KMS-11 (cell line): ENCODE results near the gene SCN5A.

ENCODE experiments used
- H2AFZ ChIP-seq: fragments of 200-600 bp; sonication (generic); 2 replicates; pipeline ENCODE4 v1.6.1; 2016; ENCODE audit warnings: antibody characterized with exemption, mixed run types, low read depth
- H3K27ac ChIP-seq: fragments of 200-600 bp; sonication (generic); 2 replicates; pipeline ENCODE4 v1.6.1; 2016; ENCODE audit warnings: mild to moderate bottlenecking, mixed run types
- H3K27me3 ChIP-seq: fragments of 200-600 bp; sonication (generic); 2 replicates; pipeline ENCODE4 v1.6.1; 2017; ENCODE audit warnings: mild to moderate bottlenecking, low read depth, mixed run types, moderate library complexity; ENCODE audit not compliant: insufficient read depth
- H3K36me3 ChIP-seq: fragments of 200-600 bp; sonication (generic); 2 replicates; pipeline ENCODE4 v1.6.1; 2017; ENCODE audit warnings: mild to moderate bottlenecking, mixed run types; ENCODE audit not compliant: insufficient read depth
- H3K4me1 ChIP-seq: fragments of 200-600 bp; sonication (generic); 2 replicates; pipeline ENCODE4 v1.6.1; 2016; ENCODE audit warnings: mild to moderate bottlenecking, low read depth, mixed run types; ENCODE audit not compliant: poor library complexity, severe bottlenecking
- H3K4me2 ChIP-seq: fragments of 200-600 bp; sonication (generic); 2 replicates; pipeline ENCODE4 v1.7.0; 2016; ENCODE audit warnings: mild to moderate bottlenecking, mixed run types
- H3K4me3 ChIP-seq: fragments of 200-600 bp; sonication (generic); IDR thresholded peaks from 2 replicates; pipeline ENCODE4 v1.6.1; 2017; ENCODE audit warnings: low read depth, low read length, mixed read lengths; ENCODE audit not compliant: insufficient read depth
- H3K79me2 ChIP-seq: fragments of 200-600 bp; sonication (generic); 2 replicates; pipeline ENCODE4 v1.6.1; 2016; ENCODE audit warnings: low read depth, mixed run types; ENCODE audit not compliant: insufficient read depth
- H3K9ac ChIP-seq: fragments of 200-600 bp; sonication (generic); 2 replicates; pipeline ENCODE4 v1.6.1; 2016; ENCODE audit warnings: mild to moderate bottlenecking, mixed run types
- H4K20me1 ChIP-seq: fragments of 200-600 bp; sonication (generic); 2 replicates; pipeline ENCODE4 v1.6.1; 2016; ENCODE audit warnings: mild to moderate bottlenecking, mixed run types; ENCODE audit not compliant: insufficient read depth
- CTCF ChIP-seq: fragments of 200-600 bp; sonication (generic); conservative IDR thresholded peaks from 2 replicates; pipeline ENCODE4 v1.6.1; 2017; ENCODE audit warnings: low read depth, mild to moderate bottlenecking, antibody characterized with exemption, low read length, moderate library complexity, mixed read lengths

SCN5A gene

GRCh38 chr3:38614651-38615352 is 34.7 kb downstream of the SCN5A start:
- no peak overlapping the region for H3K4me3 ChIP-seq
- H2AFZ ChIP-seq: no peak overlapping the region
- no peak overlapping the region for H3K9ac ChIP-seq
- no peak for TF ChIP-seq CTCF
- no peak overlapping the region for H3K27ac ChIP-seq
- no peaks in the 10 kb centered on the region for H3K79me2 ChIP-seq
- no peaks in the 10 kb centered on the region for H3K4me1 ChIP-seq
- no peaks in the 10 kb centered on the region for H3K36me3 ChIP-seq
- H3K4me2 ChIP-seq: no peak overlapping the region
- no peaks in the 10 kb centered on the region for H3K27me3 ChIP-seq
- H4K20me1 ChIP-seq: no peaks in the 10 kb centered on the region

- no peaks in the 10 kb centered on the region for H3K79me2 ChIP-seq
- H3K36me3 ChIP-seq: no peaks in the 10 kb centered on the region
- no peak overlapping the region for H3K4me3 ChIP-seq
Measured at GRCh38 chr3:38614091-38614490, 35.4 kb downstream of the SCN5A start.

GRCh38 chr3:38613426-38613825 is 36.1 kb downstream of the SCN5A start:
- H3K4me3 ChIP-seq: no peak overlapping the region
- no peak for TF ChIP-seq CTCF
- no peak overlapping the region for H3K4me2 ChIP-seq
- no peaks in the 10 kb centered on the region for H3K27me3 ChIP-seq
- H2AFZ ChIP-seq: no peak overlapping the region
- no peaks in the 10 kb centered on the region for H3K79me2 ChIP-seq
- H3K4me1 ChIP-seq: no peaks in the 10 kb centered on the region
- H3K9ac ChIP-seq: no peak overlapping the region
- H3K36me3 ChIP-seq: no peaks in the 10 kb centered on the region
- no peaks in the 10 kb centered on the region for H4K20me1 ChIP-seq
- H3K27ac ChIP-seq: no peak overlapping the region

More at GRCh38 chr3:38614091-38614490, 35.4 kb downstream of the SCN5A start:
- no peaks in the 10 kb centered on the region for H4K20me1 ChIP-seq
- H3K9ac ChIP-seq: no peak overlapping the region
- H3K27me3 ChIP-seq: no peaks in the 10 kb centered on the region
- H2AFZ ChIP-seq: no peak overlapping the region
- TF ChIP-seq CTCF: no peak
- H3K27ac ChIP-seq: no peak overlapping the region
- no peaks in the 10 kb centered on the region for H3K4me1 ChIP-seq
- no peak overlapping the region for H3K4me2 ChIP-seq

- Histone ChIP-seq H3K4me3 (no peak overlapping the region), H3K27me3 (no peaks in the 10 kb centered on the region), H3K4me2 (no peak overlapping the region), H4K20me1 (no peaks in the 10 kb centered on the region), H3K9ac (no peak overlapping the region), H3K36me3 (no peaks in the 10 kb centered on the region), H3K79me2 (no peaks in the 10 kb centered on the region), H2AFZ (no peak overlapping the region), H3K4me1 (no peaks in the 10 kb centered on the region), H3K27ac (no peak overlapping the region)
- TF ChIP-seq CTCF: no peak
Measured at GRCh38 chr3:38611866-38612265, 37.6 kb downstream of the SCN5A start.
